ENCODE results near the gene ARID1B.

- TF ChIP-seq CTCF (IDR thresholded peaks at IDR 0.05), result no peak
- no peak for TF ChIP-seq POLR2A (IDR thresholded peaks at IDR 0.05)
Observed at GRCh38 chr6:156974830-156975261, 197.7 kb downstream of the ARID1B start.
